ENCODE measurements around the gene PPIL4. TPM values are rescaled to one million over a fixed set of nuclear protein-coding genes. Genes with fewer than 3 reads are reported as not detected.
A peak's percentile ranks its signal among the peaks of the same experiment; 100 is the strongest.

Gene PPIL4
- total and polyA plus RNA-seq, 2 of the 13 experiments (the other 11 are each of a cell fraction or from before 2014, with no cell fraction given), result 5.5 to 46.0 TPM

- TF ChIP-seq ZKSCAN1 (IDR thresholded peaks at IDR 0.05; ENCODE audit: low read length) (peak; percentile 69), ZNF569 (CRISPR knock-in tag; IDR thresholded peaks at IDR 0.05; ENCODE audit: borderline replicate concordance) (peak; percentile 78), ZNF333 (CRISPR knock-in tag; IDR thresholded peaks at IDR 0.05; ENCODE audit: borderline replicate concordance) (peak; percentile 84; the same call in 1 of the 2 replicates), ZBTB3 (CRISPR knock-in tag; IDR thresholded peaks at IDR 0.05; ENCODE audit: borderline replicate concordance, low read depth) (peak; percentile 73; the same call in 1 of the 2 replicates), RFXAP (CRISPR knock-in tag; IDR thresholded peaks at IDR 0.05; ENCODE audit: borderline replicate concordance) (peak; percentile 90; the same call in 1 of the 2 replicates), ZNF652 (CRISPR knock-in tag; IDR thresholded peaks at IDR 0.05; ENCODE audit: borderline replicate concordance, low read depth) (no peak), ZNF343 (CRISPR knock-in tag; IDR thresholded peaks at IDR 0.05) (peak; percentile 20; the same call in 1 of the 2 replicates), ZNF605 (CRISPR knock-in tag; IDR thresholded peaks at IDR 0.05) (peak; percentile 87), AGO2 (optimal IDR thresholded peaks at IDR 0.05; ENCODE audit: low read depth, low read length) (peak; percentile 55), NONO (IDR thresholded peaks at IDR 0.05) (no peak), NONO (CRISPR knock-in tag; conservative IDR thresholded peaks at IDR 0.05) (peak; percentile 95), TOE1 (CRISPR knock-in tag; IDR thresholded peaks at IDR 0.05) (peak; percentile 86; the same call in 1 of the 2 replicates), MAFG (CRISPR knock-in tag; IDR thresholded peaks at IDR 0.05) (no peak), ZMYM3 (CRISPR knock-in tag; IDR thresholded peaks at IDR 0.05) (no peak; the same call in 1 of the 2 replicates)
- TF ChIP-seq, protein P1, sequence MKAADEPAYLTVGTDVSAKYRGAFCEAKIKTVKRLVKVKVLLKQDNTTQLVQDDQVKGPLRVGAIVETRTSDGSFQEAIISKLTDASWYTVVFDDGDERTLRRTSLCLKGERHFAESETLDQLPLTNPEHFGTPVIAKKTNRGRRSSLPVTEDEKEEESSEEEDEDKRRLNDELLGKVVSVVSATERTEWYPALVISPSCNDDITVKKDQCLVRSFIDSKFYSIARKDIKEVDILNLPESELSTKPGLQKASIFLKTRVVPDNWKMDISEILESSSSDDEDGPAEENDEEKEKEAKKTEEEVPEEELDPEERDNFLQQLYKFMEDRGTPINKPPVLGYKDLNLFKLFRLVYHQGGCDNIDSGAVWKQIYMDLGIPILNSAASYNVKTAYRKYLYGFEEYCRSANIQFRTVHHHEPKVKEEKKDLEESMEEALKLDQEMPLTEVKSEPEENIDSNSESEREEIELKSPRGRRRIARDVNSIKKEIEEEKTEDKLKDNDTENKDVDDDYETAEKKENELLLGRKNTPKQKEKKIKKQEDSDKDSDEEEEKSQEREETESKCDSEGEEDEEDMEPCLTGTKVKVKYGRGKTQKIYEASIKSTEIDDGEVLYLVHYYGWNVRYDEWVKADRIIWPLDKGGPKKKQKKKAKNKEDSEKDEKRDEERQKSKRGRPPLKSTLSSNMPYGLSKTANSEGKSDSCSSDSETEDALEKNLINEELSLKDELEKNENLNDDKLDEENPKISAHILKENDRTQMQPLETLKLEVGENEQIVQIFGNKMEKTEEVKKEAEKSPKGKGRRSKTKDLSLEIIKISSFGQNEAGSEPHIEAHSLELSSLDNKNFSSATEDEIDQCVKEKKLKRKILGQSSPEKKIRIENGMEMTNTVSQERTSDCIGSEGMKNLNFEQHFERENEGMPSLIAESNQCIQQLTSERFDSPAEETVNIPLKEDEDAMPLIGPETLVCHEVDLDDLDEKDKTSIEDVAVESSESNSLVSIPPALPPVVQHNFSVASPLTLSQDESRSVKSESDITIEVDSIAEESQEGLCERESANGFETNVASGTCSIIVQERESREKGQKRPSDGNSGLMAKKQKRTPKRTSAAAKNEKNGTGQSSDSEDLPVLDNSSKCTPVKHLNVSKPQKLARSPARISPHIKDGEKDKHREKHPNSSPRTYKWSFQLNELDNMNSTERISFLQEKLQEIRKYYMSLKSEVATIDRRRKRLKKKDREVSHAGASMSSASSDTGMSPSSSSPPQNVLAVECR (CRISPR knock-in tag; IDR thresholded peaks at IDR 0.05; ENCODE audit: borderline replicate concordance), result peak; percentile 98
- TF ChIP-seq, protein P2, sequence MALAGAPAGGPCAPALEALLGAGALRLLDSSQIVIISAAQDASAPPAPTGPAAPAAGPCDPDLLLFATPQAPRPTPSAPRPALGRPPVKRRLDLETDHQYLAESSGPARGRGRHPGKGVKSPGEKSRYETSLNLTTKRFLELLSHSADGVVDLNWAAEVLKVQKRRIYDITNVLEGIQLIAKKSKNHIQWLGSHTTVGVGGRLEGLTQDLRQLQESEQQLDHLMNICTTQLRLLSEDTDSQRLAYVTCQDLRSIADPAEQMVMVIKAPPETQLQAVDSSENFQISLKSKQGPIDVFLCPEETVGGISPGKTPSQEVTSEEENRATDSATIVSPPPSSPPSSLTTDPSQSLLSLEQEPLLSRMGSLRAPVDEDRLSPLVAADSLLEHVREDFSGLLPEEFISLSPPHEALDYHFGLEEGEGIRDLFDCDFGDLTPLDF (CRISPR knock-in tag; IDR thresholded peaks at IDR 0.05), result peak; percentile 75
- TF ChIP-seq, protein P3, sequence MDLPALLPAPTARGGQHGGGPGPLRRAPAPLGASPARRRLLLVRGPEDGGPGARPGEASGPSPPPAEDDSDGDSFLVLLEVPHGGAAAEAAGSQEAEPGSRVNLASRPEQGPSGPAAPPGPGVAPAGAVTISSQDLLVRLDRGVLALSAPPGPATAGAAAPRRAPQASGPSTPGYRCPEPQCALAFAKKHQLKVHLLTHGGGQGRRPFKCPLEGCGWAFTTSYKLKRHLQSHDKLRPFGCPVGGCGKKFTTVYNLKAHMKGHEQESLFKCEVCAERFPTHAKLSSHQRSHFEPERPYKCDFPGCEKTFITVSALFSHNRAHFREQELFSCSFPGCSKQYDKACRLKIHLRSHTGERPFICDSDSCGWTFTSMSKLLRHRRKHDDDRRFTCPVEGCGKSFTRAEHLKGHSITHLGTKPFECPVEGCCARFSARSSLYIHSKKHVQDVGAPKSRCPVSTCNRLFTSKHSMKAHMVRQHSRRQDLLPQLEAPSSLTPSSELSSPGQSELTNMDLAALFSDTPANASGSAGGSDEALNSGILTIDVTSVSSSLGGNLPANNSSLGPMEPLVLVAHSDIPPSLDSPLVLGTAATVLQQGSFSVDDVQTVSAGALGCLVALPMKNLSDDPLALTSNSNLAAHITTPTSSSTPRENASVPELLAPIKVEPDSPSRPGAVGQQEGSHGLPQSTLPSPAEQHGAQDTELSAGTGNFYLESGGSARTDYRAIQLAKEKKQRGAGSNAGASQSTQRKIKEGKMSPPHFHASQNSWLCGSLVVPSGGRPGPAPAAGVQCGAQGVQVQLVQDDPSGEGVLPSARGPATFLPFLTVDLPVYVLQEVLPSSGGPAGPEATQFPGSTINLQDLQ (CRISPR knock-in tag; IDR thresholded peaks at IDR 0.05), result peak; percentile 25; the same call in 1 of the 2 replicates
Observed at GRCh38 chr6:149545754-149546471, at the start of gene PPIL4 (continued).
